K562 (cell line): Measurements from ENCODE around the gene MRPL48. TPM values are rescaled to one million over a fixed set of nuclear protein-coding genes. Genes with fewer than 3 reads are reported as not detected.

ENCODE experiments used
- CTCF ChIP-seq, 3 experiments: IDR thresholded peaks in 2 of 3; conservative IDR thresholded peaks in 1 of 3; 2 replicates each; pipeline ENCODE4 v1.5.1; 2011 to 2012; ENCODE audit warnings: low read length in 3 of 3, mild to moderate bottlenecking in 3 of 3, control low read depth in 2 of 3, improper control_type of control experiment in 1 of 3, inconsistent platforms in 1 of 3, low read depth in 1 of 3, mixed read lengths in 1 of 3, moderate library complexity in 1 of 3; ENCODE audit not compliant: insufficient read depth in 2 of 3
- E2F6 ChIP-seq, 2 experiments: IDR thresholded peaks; 2 replicates each; pipeline ENCODE4 v1.6.1; 2011; ENCODE audit warnings: borderline replicate concordance in 1 of 2, control low read depth in 1 of 2, low read depth in 1 of 2, low read length in 1 of 2, mild to moderate bottlenecking in 1 of 2, mixed read lengths in 1 of 2, moderate library complexity in 1 of 2; ENCODE audit not compliant: insufficient read depth in 1 of 2, insufficient read length in 1 of 2, poor library complexity in 1 of 2, severe bottlenecking in 1 of 2; ENCODE audit errors: extremely low read depth in 1 of 2
- FOXA1 ChIP-seq: fragments of 450-650 bp; IDR thresholded peaks from 2 replicates; pipeline ENCODE4 v1.6.1; 2016; ENCODE audit warnings: mild to moderate bottlenecking, borderline replicate concordance
- GATA2 ChIP-seq: sonication (generic); formaldehyde crosslinking; IDR thresholded peaks from 2 replicates; pipeline ENCODE4 v1.4.0; 2020; ENCODE audit warnings: mild to moderate bottlenecking, missing genetic modification reagents
- POLR2B ChIP-seq: fragments of 450-650 bp; IDR thresholded peaks from 2 replicates; pipeline ENCODE4 v1.6.1; 2018; ENCODE audit warnings: low read depth; ENCODE audit not compliant: partially characterized antibody
- TAF1 ChIP-seq: IDR thresholded peaks from 2 replicates; pipeline ENCODE4 v1.6.1; 2011; ENCODE audit warnings: mild to moderate bottlenecking, low read length, moderate library complexity; ENCODE audit not compliant: insufficient read depth, control insufficient read depth, severe bottlenecking; ENCODE audit errors: extremely low read depth
- UBTF ChIP-seq, 2 experiments: IDR thresholded peaks; 2 replicates each; pipeline ENCODE4 v1.6.1; 2012; ENCODE audit warnings: improper control_type of control experiment in 2 of 2, low read depth in 2 of 2, low read length in 2 of 2, borderline replicate concordance in 1 of 2
- ZNF311 ChIP-seq: fragments of 250-450 bp; sonication (Bioruptor Pico); IDR thresholded peaks from 2 replicates; pipeline ENCODE4 v1.4.0; 2020; ENCODE audit warnings: mild to moderate bottlenecking, moderate library complexity
- ZNF655 ChIP-seq: fragments of 250-450 bp; sonication (Bioruptor Pico); IDR thresholded peaks from 2 replicates; pipeline ENCODE4 v1.5.0; 2021
- polyA plus RNA-seq, 8 experiments: library from polyadenylated mRNA; depleted of rRNA in 4 of 8; stranded (reverse) in 5 of 8; unstranded in 3 of 8; fragments of >200 nt; fragmentation: Nextera tagmentation in 2 of 8; fragmentation: Illumina TruSeq in 1 of 8; extraction: Ambion mirVana in 2 of 8; extraction: Trizol in 1 of 8; gene quantifications; 2 replicates each; pipeline versions ENCODE4 v1.2.1 to v1.2.3, GENCODE V29; 2011 to 2014; ENCODE audit warnings: inconsistent platforms in 1 of 8, missing spikeins in 1 of 8
- total RNA-seq, 7 experiments: library from RNA; depleted of rRNA in 6 of 7; stranded (reverse); fragments of >200 nt in 6 of 7; fragmentation: Illumina TruSeq in 2 of 7; extraction: Trizol in 2 of 7; gene quantifications; 2 replicates each; pipeline versions ENCODE4 v1.2.1 to v1.2.3, GENCODE V29; 2011 to 2021; ENCODE audit warnings: low replicate concordance in 1 of 7
- TF ChIP-seq, protein P1 (sequence below): sonication (generic); formaldehyde crosslinking; IDR thresholded peaks from 2 replicates; pipeline ENCODE4 v1.5.0; 2020; ENCODE audit warnings: missing genetic modification reagents

MRPL48 gene
- total and polyA plus RNA-seq, 9 of the 15 experiments (the other 6 are each of a cell fraction or from before 2014, with no cell fraction given): 66.0 to 237 (median 104) TPM

GRCh38 chr11:73876424-73877310 is 89.0 kb downstream of the MRPL48 start, which contains the start of the genes COA4 and PAAF1 (continued):
- TF ChIP-seq FOXA1 (no peak), TAF1 (peak; percentile 79), E2F6 (IDR thresholded peaks at IDR 0.05; ENCODE audit: borderline replicate concordance in 1 of 2, extremely low read depth in 1 of 2, insufficient read depth in 1 of 2, insufficient read length in 1 of 2, low read depth in 1 of 2, low read length in 1 of 2, poor library complexity in 1 of 2, severe bottlenecking in 1 of 2) (peak; percentile 71 to 85), CTCF (IDR thresholded peaks at IDR 0.05 in 2 of 3, conservative IDR thresholded peaks at IDR 0.05 in 1 of 3; ENCODE audit: insufficient read depth in 2 of 3, low read depth in 1 of 3, low read length in 3 of 3) (no peak), GATA2 (CRISPR knock-in tag) (no peak), ZNF311 (CRISPR knock-in tag) (no peak), ZNF655 (CRISPR knock-in tag) (no peak), UBTF (IDR thresholded peaks at IDR 0.05; ENCODE audit: borderline replicate concordance in 1 of 2, low read depth in 2 of 2, low read length in 2 of 2) (peak in 1 of 2 experiments; percentile 80; a peak in 2 of 4 replicates), POLR2B (peak; percentile 81)
- TF ChIP-seq, protein P1, sequence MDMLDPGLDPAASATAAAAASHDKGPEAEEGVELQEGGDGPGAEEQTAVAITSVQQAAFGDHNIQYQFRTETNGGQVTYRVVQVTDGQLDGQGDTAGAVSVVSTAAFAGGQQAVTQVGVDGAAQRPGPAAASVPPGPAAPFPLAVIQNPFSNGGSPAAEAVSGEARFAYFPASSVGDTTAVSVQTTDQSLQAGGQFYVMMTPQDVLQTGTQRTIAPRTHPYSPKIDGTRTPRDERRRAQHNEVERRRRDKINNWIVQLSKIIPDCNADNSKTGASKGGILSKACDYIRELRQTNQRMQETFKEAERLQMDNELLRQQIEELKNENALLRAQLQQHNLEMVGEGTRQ (CRISPR knock-in tag): no peak
